Measurements from ENCODE around the gene OGFRL1.

OGFRL1 gene

DNA sequence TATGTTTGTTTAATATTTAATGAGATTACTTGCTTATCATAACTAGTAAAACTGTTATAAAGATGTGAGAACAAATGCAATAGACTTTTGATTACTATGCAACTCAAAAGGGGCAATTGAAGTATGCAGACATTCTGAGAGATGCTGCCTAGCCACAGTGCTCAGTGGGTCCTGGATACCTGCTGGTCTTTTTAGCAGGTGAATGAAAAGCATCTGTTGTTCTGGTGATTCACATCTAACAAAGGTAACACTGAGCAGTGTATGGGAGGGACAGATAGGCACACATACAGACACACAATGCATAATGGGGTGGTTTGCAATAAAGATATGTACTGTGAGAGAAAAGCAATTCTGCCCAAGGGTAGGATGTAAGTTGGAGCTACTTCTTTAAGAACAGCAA lies 46.9 kb downstream of the OGFRL1 start:
- no peak for DNase-seq

- no peak for DNase-seq
Observed at GRCh38 chr6:71336901-71337300, 48.3 kb downstream of the OGFRL1 start.

- DNase-seq = no peak
Observed at GRCh38 chr6:71338540-71339316, 50.1 kb downstream of the OGFRL1 start.

DNA sequence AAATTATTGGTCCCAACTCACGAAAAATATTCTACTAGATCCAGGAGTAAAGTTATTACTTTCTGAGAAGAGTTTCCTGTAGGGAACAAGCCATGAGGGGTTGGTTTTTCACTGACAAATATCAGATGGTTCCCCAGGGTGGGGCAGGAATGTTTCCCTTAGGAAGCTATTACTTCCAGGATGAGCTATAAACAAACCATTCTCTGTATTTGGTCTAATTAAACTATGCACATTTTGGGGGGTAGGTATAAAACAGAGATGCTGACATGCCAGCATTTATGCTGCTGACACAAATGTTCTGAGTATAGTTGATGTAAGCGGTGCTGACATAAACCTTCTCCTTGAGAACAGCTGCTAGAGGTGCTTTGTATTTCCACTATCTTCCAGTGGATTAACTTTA lies 54.2 kb downstream of the OGFRL1 start:
- DNase-seq = no peak

DNA sequence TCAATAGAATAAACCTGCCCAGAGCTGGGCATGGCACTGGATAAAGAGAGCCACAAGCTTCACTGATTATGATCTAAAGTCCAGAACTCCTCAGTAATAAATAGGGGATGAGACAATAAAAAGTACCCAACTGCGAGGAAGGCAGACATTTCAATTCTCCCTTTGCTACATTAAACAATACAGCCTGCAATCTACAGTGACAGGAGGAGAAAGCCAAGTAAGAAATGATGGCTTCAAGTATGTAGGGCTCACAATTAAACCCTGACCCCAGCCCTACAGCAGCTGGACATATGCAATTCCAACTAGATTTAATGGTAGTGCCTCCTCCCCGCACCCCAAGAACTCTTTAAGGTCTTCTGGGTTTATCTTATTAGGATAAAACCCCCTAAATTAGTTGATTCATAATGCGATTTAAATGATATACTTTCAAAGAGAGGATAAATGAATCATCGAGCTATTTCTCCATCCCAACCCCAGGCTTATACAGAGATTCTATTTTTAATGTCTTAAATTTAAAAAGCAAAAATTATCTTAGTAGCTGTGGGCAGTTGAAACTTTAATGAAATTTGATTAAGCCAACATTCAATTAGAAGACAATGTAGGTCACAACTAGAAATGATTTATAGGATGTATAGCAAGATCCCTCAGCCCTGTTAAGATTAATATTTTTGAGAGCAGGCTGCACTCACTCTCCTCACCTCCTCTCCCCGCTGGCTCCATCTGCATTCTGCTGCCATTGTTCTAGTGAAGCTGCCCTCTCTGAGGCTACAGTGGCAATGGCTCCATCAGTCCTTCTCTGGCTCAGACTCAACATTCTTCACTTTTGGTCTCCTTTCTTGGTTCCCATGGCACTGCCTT lies 57.1 kb downstream of the OGFRL1 start:
- DNase-seq = no peak

GRCh38 chr6:71346334-71346694 lies 57.7 kb downstream of the OGFRL1 start:
- DNase-seq = no peak

DNA sequence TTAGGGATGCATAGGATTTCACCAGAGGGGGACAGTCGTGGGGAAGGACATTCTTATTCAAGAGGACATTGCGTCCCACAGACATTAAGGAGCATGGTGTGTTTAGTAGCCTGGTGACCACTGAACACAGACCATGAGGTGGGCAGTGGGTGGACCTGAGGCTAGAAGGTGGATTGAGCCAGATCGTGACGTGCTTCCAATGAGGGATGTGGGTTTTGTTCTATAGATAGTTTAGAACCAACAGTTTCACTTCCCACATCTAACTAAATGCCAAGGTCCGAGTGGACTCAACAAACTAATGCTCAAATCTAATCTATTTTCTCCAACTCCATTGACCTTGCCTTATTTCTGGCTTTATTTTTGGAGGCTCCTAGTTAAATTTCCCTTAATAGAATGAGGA lies 58.5 kb downstream of the OGFRL1 start:
- no peak for DNase-seq

DNA sequence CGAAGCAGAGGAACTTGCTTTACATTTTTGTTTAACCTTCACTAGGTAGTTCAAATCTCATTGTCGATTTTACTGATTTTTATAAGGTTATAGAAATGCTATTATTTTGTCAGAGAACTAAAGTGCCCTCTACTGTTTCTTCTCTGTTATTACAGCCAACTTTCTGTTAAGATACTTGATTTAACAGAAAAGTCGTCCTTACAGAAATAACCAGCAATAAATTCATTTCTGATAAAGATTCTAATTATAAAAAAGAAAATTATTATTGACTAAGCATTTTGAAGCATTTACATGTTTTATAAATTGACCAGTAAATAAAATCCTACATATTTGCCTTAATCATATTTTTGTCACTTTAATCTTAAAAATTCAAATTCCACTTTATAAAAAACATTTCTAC lies 60.8 kb downstream of the OGFRL1 start:
- DNase-seq = peak in 1 of 2 donors; percentile 15

- no peak for DNase-seq
Observed at GRCh38 chr6:71349976-71350615, 61.5 kb downstream of the OGFRL1 start.

DNA sequence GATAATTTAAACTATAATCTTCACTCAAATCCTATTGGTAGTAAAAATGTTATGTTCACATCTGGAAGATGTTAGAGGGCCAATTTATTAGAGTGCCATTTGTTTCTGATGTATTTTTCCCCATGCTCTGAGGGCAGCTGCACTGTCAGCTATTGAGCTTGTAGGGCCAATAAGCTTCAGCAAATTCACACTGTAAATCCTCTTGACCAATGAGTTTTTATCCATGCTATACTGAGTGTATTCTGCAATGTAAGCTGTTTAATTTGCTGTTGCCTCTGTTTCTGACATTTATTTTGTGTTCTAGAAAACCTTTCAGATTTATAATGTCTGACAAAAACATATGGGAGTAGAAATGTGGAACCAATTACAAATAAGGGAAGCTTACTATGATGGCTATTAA lies 62.6 kb downstream of the OGFRL1 start:
- DNase-seq = no peak
